Measurements from ENCODE around the gene TBC1D5.

GRCh38 chr3:17259685-17260084 is 482.7 kb downstream of the TBC1D5 start:
- no peak for TF ChIP-seq CTCF (IDR thresholded peaks at IDR 0.05)
- no peak for TF ChIP-seq POLR2AphosphoS5 (IDR thresholded peaks at IDR 0.05)
- TF ChIP-seq POLR2A (IDR thresholded peaks at IDR 0.05) = no peak

Data from breast epithelium (tissue), 3 donors.